Nephron (organoid): ENCODE data around the gene LRIT2.

ENCODE experiments used
- H3K27ac Mint-ChIP-seq, 3 experiments: 2 replicates each; pipeline ENCODE4 v1.8.0; 2020; ENCODE audit warnings: mixed read lengths in 3 of 3, mild to moderate bottlenecking in 2 of 3, moderate library complexity in 1 of 3
- H3K27me3 Mint-ChIP-seq: 2 replicates; pipeline ENCODE4 v1.8.0; 2021; ENCODE audit warnings: low read depth, mild to moderate bottlenecking, moderate library complexity, mixed read lengths
- H3K36me3 Mint-ChIP-seq: 2 replicates; pipeline ENCODE4 v1.8.0; 2020; ENCODE audit warnings: low read depth, mixed read lengths
- H3K4me1 Mint-ChIP-seq: 2 replicates; pipeline ENCODE4 v1.8.0; 2020; ENCODE audit warnings: mixed read lengths
- H3K4me3 Mint-ChIP-seq, 3 experiments: 2 replicates each; pipeline ENCODE4 v1.8.0; 2020; ENCODE audit warnings: mild to moderate bottlenecking in 3 of 3, mixed read lengths in 3 of 3, moderate library complexity in 2 of 3
- H3K9me3 Mint-ChIP-seq: 2 replicates; pipeline ENCODE4 v1.8.0; 2020; ENCODE audit warnings: mixed read lengths
- TF ChIP-seq, protein P1 (sequence below), 3 experiments: fragments of 200-600 bp; sonication (generic); IDR thresholded peaks; one replicate each; pipeline ENCODE4 v1.5.0; 2021; ENCODE audit warnings: antibody characterized with exemption in 3 of 3; ENCODE audit not compliant: unreplicated experiment in 3 of 3

Gene LRIT2

DNA sequence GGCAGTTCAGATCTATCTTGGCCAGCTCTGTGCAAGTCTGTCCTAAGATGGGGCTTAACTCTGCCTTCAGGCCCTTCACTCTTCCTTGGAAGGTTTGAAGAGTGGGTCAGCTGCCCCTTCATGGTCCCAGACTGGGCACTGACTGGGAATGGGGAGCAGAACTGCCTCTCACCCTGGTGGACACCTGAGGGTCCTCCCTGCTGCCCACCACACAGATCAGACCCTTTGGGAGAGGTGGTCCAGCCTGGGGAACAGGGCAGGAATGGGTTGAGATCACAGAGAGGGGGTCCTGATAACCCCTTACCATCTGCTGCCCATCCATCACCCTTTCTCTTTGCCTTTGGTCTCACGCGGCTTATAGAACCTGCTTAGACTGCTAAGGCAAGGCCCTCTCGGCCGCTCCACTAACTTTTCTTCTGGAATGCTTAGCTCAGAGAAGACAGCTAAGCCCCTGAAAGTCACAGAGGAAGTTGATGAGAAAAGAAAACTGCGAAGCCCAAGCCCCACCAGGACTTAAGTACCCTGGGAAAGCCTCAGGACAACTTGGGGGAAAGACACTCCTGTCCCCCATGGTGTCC lies 31.4 kb downstream of the LRIT2 start:
- Mint-ChIP-seq H3K4me1 (no peaks in the 10 kb centered on the region), H3K27ac (no peak overlapping the region), H3K4me3 (peak overlapping the region; percentile 53 to 68 (median 56)), H3K9me3 (no peaks in the 10 kb centered on the region), H3K27me3 (peaks cover 85% of the 10 kb centered on the region), H3K36me3 (no peaks in the 10 kb centered on the region)
- TF ChIP-seq, protein P1, sequence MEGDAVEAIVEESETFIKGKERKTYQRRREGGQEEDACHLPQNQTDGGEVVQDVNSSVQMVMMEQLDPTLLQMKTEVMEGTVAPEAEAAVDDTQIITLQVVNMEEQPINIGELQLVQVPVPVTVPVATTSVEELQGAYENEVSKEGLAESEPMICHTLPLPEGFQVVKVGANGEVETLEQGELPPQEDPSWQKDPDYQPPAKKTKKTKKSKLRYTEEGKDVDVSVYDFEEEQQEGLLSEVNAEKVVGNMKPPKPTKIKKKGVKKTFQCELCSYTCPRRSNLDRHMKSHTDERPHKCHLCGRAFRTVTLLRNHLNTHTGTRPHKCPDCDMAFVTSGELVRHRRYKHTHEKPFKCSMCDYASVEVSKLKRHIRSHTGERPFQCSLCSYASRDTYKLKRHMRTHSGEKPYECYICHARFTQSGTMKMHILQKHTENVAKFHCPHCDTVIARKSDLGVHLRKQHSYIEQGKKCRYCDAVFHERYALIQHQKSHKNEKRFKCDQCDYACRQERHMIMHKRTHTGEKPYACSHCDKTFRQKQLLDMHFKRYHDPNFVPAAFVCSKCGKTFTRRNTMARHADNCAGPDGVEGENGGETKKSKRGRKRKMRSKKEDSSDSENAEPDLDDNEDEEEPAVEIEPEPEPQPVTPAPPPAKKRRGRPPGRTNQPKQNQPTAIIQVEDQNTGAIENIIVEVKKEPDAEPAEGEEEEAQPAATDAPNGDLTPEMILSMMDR (IDR thresholded peaks at IDR 0.05; ENCODE audit: unreplicated experiment in 3 of 3): no peak

DNA sequence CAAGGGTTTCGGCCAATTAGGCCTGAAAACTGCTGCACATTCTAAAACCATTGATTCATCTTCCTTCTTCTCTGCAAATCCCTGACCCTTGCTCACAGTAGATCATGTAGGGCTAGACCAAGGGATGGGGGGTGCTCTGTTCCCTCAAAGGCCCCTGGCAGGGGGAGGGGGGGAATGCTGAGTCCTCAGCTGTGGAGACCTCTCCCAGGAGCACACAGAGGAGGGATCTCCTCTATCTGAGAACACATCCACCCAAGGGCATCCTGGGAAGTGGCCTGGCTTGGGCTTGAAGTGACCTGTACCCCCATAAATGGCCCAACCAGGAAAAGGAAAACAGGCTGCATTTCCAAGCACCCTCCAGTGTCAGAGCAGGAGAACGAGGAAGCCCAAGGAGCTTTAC lies 32.0 kb downstream of the LRIT2 start:
- no peaks in the 10 kb centered on the region for H3K9me3 Mint-ChIP-seq
- no peaks in the 10 kb centered on the region for H3K36me3 Mint-ChIP-seq
- H3K27me3 Mint-ChIP-seq: peaks cover 79% of the 10 kb centered on the region
- TF ChIP-seq, protein P1 (IDR thresholded peaks at IDR 0.05; ENCODE audit: unreplicated experiment in 3 of 3): no peak
- no peak overlapping the region for H3K4me3 Mint-ChIP-seq
- H3K4me1 Mint-ChIP-seq: no peaks in the 10 kb centered on the region
- H3K27ac Mint-ChIP-seq: no peak overlapping the region

DNA sequence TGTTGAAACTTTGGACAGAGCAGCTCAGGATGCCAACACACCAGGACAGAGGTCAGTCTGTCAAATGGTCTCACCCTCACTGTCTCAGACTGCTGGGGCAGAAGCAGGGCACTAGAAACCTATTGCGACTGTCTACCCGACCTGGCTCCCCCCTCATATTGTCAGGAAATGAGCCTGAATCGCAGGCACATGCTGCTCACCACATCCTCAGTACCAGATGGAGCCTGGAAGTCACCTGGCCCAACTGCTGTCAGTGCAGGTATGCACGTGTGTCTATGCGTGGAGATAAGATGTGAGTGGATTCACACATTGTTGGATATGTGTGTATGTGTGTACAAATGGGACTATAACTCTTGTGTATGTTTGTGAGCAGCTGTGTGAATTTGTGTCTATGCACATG lies 34.2 kb downstream of the LRIT2 start:
- Mint-ChIP-seq H3K27ac (no peak overlapping the region), H3K4me3 (no peak overlapping the region)

DNA sequence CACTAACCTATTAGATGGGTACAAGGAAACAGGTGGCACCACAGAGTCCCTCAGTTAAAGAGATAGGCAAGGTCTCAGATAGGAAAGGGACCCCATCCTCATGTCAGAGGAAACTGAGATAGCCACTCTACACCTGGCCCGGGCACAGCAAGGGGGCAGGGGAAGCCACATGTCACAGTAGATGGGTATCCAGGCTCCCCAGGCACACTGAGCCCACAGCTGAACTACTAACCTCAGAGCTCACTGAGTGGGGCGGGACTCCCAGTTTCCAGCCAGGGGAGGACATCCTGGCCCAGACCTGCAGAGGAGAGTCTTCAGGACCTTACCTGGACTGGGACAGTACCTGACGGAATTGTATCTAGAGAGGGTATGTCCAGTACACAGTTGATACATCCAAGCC lies 34.7 kb downstream of the LRIT2 start:
- TF ChIP-seq, protein P1 (IDR thresholded peaks at IDR 0.05; ENCODE audit: unreplicated experiment in 3 of 3): no peak
- Mint-ChIP-seq H3K27ac (no peak overlapping the region), H3K9me3 (no peaks in the 10 kb centered on the region), H3K4me3 (no peak overlapping the region), H3K36me3 (no peaks in the 10 kb centered on the region), H3K27me3 (peaks cover 55% of the 10 kb centered on the region), H3K4me1 (no peaks in the 10 kb centered on the region)

More for the DNA sequence above, 34.2 kb downstream of the LRIT2 start:
- TF ChIP-seq, protein P1 (IDR thresholded peaks at IDR 0.05; ENCODE audit: unreplicated experiment in 3 of 3): no peak
- no peaks in the 10 kb centered on the region for H3K4me1 Mint-ChIP-seq
- no peaks in the 10 kb centered on the region for H3K36me3 Mint-ChIP-seq
- H3K9me3 Mint-ChIP-seq: no peaks in the 10 kb centered on the region
- H3K27me3 Mint-ChIP-seq: peaks cover 60% of the 10 kb centered on the region

DNA sequence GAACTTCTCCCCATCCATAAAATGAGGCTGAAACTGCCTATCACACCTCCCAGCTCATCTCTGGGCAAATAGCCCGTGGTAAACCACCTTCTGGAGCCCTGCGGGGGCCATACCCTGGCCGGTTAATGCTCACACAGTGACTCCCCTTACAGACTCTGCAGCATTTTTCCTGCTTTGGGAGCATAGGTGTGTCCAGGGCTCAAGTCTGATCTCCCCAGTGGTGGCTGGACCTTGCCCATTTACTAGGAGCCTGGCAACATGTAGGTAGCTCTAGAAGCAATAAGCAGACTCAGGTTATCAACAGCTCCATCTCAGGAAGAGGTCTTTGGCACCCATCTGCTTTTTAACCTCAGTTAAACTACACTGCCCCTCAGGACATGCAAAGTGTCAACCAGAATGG lies 36.5 kb downstream of the LRIT2 start:
- no peak overlapping the region for H3K4me3 Mint-ChIP-seq
- H3K27me3 Mint-ChIP-seq: peaks cover 37% of the 10 kb centered on the region
- TF ChIP-seq, protein P1 (IDR thresholded peaks at IDR 0.05; ENCODE audit: unreplicated experiment in 3 of 3): no peak
- no peaks in the 10 kb centered on the region for H3K36me3 Mint-ChIP-seq
- no peak overlapping the region for H3K27ac Mint-ChIP-seq
- H3K9me3 Mint-ChIP-seq: no peaks in the 10 kb centered on the region
- no peaks in the 10 kb centered on the region for H3K4me1 Mint-ChIP-seq

DNA sequence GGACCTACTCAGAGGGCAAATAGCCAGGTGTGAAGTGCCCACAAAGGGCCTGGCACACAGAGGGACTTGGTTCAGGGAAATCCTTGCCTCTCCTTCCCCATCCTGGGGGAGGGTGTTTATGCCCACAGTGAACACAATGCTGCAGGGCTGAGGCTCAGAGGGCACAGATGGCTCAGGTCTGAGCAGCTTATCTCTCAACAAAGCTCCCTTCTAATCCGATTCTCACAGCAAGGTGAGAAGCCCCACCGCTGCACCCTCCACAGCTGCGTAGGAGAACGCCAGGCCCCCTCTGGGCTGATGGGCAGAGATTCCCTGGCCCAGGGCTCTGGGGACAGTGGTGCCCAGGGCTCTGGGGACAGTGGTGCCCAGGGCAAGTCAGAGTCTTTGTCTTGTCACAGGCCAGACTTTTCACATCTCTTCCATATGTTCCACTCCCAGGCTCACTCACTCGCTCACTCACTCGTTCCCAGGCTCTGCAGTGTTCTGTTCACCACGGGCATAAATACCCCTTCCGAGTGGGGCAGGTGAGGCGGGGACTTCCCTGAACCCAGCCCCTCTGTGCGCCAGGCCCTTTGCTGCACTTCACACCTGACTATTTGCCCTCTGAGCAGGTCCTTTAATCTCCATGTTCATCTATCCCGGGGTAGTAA lies 39.7 kb downstream of the LRIT2 start:
- TF ChIP-seq, protein P1 (IDR thresholded peaks at IDR 0.05; ENCODE audit: unreplicated experiment in 3 of 3): no peak
- H3K27me3 Mint-ChIP-seq: peaks cover 6% of the 10 kb centered on the region
- H3K9me3 Mint-ChIP-seq: no peaks in the 10 kb centered on the region
- H3K36me3 Mint-ChIP-seq: no peaks in the 10 kb centered on the region
- no peaks in the 10 kb centered on the region for H3K4me1 Mint-ChIP-seq
- no peak overlapping the region for H3K27ac Mint-ChIP-seq
- no peak overlapping the region for H3K4me3 Mint-ChIP-seq
